Retinal pigment epithelial cell (primary cell): Measurements from ENCODE around the gene RPLP2.

ENCODE experiments used
- DNase-seq: peaks from one replicate; pipeline ENCODE4 v3.0.0-alpha.2; 2010; ENCODE audit warnings: low read depth
- H3K4me3 ChIP-seq: 2 replicates; pipeline ENCODE4 v1.5.1; 2011; ENCODE audit warnings: mild to moderate bottlenecking, low read length, control low read depth, moderate library complexity
- CTCF ChIP-seq: conservative IDR thresholded peaks from 2 replicates; pipeline ENCODE4 v1.5.1; 2011; ENCODE audit warnings: low read depth, low read length, control low read depth, inconsistent platforms

RPLP2 gene

GRCh38 chr11:849951-850774 is 40.4 kb downstream of the RPLP2 start:
- H3K4me3 ChIP-seq, result peak overlapping the region; percentile 45
- no peak for TF ChIP-seq CTCF
- DNase-seq, result no peak

- H3K4me3 ChIP-seq, result peak overlapping the region; percentile 45
- TF ChIP-seq CTCF, result peak; percentile 41
- no peak for DNase-seq
Measured at GRCh38 chr11:850775-851763, 41.3 kb downstream of the RPLP2 start.

GRCh38 chr11:852762-853161 is 43.0 kb downstream of the RPLP2 start:
- no peak overlapping the region for H3K4me3 ChIP-seq
- TF ChIP-seq CTCF, result no peak
- no peak for DNase-seq

GRCh38 chr11:853682-854448 is 44.1 kb downstream of the RPLP2 start:
- DNase-seq, result no peak
- no peak overlapping the region for H3K4me3 ChIP-seq
- TF ChIP-seq CTCF, result peak; percentile 4

GRCh38 chr11:854601-855329 is 45.0 kb downstream of the RPLP2 start:
- DNase-seq, result no peak
- H3K4me3 ChIP-seq, result no peak overlapping the region
- no peak for TF ChIP-seq CTCF

- TF ChIP-seq CTCF, result no peak
- no peak overlapping the region for H3K4me3 ChIP-seq
- DNase-seq, result no peak
Measured at GRCh38 chr11:855330-855674, 45.5 kb downstream of the RPLP2 start.
